Esophagus muscularis mucosa (tissue), 3 donors: ENCODE data around the gene MRPS25.

Experiments
- CTCF ChIP-seq, 3 experiments: fragments of 200-600 bp in 2 of 3; fragments of 450-650 bp in 1 of 3; sonication (generic) in 2 of 3; IDR thresholded peaks; one replicate each; pipeline ENCODE4 v1.5.1; 2017 to 2019; ENCODE audit warnings: antibody characterized with exemption in 3 of 3, mild to moderate bottlenecking in 2 of 3, moderate library complexity in 1 of 3
- POLR2A ChIP-seq: fragments of 450-650 bp; IDR thresholded peaks from one replicate; pipeline ENCODE4 v1.6.1; 2017; ENCODE audit warnings: antibody characterized with exemption, moderate library complexity, mild to moderate bottlenecking, low read depth
- POLR2AphosphoS5 ChIP-seq, 2 donors: sonication (generic); formaldehyde crosslinking; IDR thresholded peaks; one replicate each; pipeline ENCODE4 v1.6.1; 2017; ENCODE audit warnings: antibody characterized with exemption in 2 of 2

- TF ChIP-seq POLR2AphosphoS5 (IDR thresholded peaks at IDR 0.05) (no peak), CTCF (IDR thresholded peaks at IDR 0.05) (no peak), POLR2A (no peak)
Measured at GRCh38 chr3:15063238-15063637, 1.9 kb downstream of the MRPS25 start.
